ENCODE results near the gene WTIP. TPM values are rescaled to one million over a fixed set of nuclear protein-coding genes. Genes with fewer than 3 reads are reported as not detected.
"Not testable (repeated sequence)": the region's sequence is repeated elsewhere in the genome, so short reads cannot be mapped to it uniquely, and the experiment has no call there.

Gene WTIP
- total RNA-seq, 1 donor: 21.8 TPM

DNA sequence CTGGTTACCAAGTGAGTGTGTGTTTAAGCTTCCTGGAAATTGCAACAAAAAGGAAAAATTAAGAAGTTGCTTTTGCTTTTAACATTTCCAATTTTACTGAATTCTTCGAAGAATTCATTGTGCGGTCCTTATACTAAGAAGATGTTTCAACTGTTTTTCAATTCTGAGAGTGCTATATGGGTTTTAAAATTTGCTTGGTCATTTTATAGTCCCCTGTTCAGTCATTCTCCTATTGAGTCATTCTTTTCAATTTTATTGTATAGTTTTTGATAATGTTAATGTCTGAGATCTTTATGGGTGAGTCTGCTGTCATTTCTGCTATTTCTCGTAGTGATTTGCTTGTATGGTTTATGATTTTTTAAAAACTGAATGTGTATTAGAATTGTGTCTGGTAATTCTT, 26.9 kb upstream of the WTIP start:
- DNase-seq (ENCODE audit: low read depth): no peak
- TF ChIP-seq, protein P1, sequence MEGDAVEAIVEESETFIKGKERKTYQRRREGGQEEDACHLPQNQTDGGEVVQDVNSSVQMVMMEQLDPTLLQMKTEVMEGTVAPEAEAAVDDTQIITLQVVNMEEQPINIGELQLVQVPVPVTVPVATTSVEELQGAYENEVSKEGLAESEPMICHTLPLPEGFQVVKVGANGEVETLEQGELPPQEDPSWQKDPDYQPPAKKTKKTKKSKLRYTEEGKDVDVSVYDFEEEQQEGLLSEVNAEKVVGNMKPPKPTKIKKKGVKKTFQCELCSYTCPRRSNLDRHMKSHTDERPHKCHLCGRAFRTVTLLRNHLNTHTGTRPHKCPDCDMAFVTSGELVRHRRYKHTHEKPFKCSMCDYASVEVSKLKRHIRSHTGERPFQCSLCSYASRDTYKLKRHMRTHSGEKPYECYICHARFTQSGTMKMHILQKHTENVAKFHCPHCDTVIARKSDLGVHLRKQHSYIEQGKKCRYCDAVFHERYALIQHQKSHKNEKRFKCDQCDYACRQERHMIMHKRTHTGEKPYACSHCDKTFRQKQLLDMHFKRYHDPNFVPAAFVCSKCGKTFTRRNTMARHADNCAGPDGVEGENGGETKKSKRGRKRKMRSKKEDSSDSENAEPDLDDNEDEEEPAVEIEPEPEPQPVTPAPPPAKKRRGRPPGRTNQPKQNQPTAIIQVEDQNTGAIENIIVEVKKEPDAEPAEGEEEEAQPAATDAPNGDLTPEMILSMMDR (IDR thresholded peaks at IDR 0.05; ENCODE audit: insufficient read depth, low read length): no peak
- no peak overlapping the region for H3K4me3 ChIP-seq (ENCODE audit: low read depth, low read length)

DNA sequence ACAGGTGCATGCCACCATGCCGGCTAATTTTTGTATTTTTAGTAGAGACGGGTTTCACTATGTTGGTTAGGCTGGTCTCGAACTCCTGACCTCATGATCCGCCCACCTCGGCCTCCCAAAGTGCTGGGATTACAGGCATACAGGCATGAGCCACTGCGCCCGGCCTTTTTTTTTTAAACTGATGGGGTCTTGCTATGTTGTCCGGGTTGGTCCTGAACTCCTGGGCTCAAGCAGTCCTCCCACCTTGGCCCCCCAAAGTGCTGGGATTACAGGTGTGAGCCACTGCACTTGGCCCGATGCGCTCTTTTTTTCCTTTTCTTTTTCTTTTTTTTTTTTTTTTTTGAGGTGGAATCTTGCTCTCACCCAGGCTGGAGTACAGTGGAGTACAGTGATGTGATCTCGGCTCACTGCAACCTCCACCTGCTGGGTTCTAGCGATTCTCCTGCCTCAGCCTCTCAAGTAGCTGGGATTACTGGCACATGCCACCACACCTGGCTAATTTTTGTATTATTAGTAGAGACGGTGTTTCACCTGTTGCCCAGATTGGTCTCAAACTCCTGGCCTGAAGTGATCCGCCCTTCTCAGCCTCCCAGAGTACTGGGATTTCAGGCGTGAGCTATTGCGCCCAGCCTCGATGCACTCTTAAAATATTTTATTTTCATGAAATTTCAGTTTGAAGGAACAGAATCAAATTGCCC, 25.6 kb upstream of the WTIP start:
- DNase-seq (ENCODE audit: low read depth); H3K4me3 ChIP-seq (ENCODE audit: low read depth, low read length): not testable (repeated sequence)

DNA sequence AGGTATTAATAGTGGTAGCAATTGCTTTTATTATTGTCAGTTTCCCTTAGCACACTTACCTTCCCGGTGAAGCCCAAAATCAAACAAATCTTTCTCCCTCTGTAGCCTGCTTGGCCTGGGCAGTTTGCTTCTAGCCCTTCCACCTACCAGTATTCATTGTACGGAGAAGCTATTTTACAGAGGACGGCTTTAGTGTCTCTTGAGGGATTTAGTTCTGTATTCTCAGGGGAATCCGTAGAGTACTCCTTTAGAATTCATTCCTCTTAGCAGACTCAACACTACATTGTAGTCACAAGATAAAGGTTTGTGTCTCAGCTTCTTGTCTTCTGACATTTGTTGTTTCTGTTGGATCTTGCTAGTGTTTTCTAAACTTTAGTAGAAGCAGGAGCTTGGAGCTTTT, 24.1 kb upstream of the WTIP start:
- no peak overlapping the region for H3K4me3 ChIP-seq (ENCODE audit: low read depth, low read length)
- no peak for DNase-seq (ENCODE audit: low read depth)
- TF ChIP-seq, protein P1 (IDR thresholded peaks at IDR 0.05; ENCODE audit: insufficient read depth, low read length): no peak

DNA sequence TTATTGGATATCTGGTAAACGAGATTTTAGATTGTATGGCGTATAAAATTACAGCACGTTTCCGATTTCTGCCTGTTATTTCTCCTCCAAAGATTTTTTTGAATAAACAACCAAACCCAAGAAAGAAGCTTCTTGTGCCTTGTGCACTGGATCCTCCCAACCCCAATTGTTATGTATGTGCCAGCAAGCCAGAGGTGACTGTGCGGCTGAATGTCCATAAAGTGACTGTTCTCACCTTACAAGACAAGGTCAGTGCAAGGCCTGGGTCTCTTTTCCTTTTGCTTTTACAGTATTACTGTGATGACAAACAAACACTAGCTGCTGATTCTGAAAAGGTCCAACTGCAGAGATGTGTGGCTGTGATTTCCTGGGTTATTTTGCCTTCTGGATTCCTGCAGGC, 22.9 kb upstream of the WTIP start:
- TF ChIP-seq, protein P1 (IDR thresholded peaks at IDR 0.05; ENCODE audit: insufficient read depth, low read length): no peak
- H3K4me3 ChIP-seq (ENCODE audit: low read depth, low read length): no peak overlapping the region
- no peak for DNase-seq (ENCODE audit: low read depth)

DNA sequence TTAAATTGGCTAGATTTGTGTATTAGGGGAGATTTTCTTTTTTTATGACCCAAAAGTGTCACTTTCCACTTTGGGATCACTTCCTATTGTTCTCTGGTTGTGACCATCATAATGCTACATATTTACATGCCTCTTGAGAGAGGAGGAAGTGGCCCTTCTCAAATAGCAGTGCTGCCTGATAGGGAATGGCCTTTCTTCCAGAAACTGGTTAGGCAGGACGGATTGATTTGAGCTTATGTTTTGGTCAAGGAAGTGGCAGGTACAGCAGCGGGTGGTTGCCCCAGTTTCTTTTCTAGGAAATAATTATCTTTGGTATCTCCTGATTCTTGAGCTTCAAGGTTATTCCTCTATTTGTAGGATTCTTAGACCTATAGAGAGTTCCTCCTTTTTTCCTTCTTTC, 21.9 kb upstream of the WTIP start:
- H3K4me3 ChIP-seq (ENCODE audit: low read depth, low read length): no peak overlapping the region
- TF ChIP-seq, protein P1 (IDR thresholded peaks at IDR 0.05; ENCODE audit: insufficient read depth, low read length): no peak
- DNase-seq (ENCODE audit: low read depth): no peak

DNA sequence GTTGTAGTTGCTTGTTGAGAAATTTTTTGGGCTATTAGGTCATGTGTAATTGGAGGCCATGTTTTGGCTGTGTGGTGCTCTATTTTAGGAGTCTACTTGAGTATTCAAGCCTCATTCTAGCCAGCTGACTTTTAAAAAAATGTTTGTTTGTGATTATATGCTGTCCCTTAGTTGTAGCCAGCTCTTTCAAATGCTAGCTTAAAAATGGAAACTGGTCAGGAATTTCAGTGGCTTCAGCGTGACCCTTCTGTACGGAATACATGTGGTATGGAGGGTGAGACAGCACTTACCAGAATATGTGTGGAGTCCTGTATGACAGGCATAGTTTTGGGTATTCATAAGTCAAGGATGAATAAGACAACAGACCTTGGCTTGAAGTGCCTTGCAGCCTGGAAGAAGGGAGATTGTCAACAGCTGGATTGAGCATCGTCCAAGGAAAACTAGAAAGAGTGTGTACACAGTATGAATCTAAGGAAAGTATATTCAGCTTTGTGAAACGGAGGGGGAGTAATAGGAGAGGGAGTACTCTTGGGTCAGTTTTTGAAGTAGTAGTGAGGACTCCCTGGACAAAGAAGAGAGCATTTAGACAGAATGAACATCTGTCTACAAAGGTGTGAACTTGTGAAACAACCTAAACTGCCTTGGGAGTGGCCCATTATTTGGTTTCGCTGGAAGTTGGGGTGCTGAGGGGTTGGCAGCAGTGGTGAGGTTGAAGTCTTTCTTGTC, 20.0 kb upstream of the WTIP start:
- peak; percentile 69 for DNase-seq (ENCODE audit: low read depth)
- TF ChIP-seq, protein P1 (IDR thresholded peaks at IDR 0.05; ENCODE audit: insufficient read depth, low read length): no peak
- H3K4me3 ChIP-seq (ENCODE audit: low read depth, low read length): no peak overlapping the region

DNA sequence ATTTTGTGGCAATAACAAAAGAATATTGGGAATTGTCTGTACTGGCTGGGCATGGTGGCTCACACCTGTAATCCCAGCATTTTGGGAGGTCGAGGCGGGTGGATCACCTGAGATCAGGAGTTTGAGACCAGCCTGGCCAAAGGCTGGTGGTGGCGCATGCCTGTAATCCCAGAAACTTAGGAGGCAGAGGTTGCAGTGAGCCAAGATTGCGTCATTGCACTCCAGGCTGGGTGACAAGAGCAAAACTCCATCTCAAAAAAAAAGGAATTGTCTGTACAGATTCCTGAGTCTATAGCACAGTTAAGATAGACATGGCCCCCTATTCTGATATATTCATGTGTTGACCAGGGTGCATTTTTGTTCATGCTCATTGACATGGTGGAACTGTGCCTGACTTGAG, 16.8 kb upstream of the WTIP start:
- DNase-seq (ENCODE audit: low read depth); H3K4me3 ChIP-seq (ENCODE audit: low read depth, low read length): not testable (repeated sequence)

DNA sequence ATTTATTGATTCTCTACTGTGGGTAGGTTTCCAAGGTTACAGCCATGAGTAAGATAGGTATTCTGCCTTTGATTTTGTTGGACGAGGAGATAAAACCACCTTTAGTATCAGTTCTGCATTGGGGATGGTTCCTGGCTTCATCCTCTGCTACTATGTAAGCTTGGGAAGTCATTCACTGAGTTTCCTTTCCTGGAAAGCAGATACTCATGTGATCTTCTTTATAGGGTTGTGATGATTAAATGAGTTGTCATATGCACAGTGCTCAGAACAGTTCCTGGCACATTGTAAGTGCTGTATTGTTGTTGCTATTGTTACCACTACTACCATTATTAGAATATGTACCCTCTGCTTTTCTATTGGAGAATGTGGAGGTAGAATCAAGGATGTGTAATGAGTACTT, 13.1 kb upstream of the WTIP start:
- DNase-seq (ENCODE audit: low read depth): no peak
- TF ChIP-seq, protein P1 (IDR thresholded peaks at IDR 0.05; ENCODE audit: insufficient read depth, low read length): no peak
- no peak overlapping the region for H3K4me3 ChIP-seq (ENCODE audit: low read depth, low read length)

DNA sequence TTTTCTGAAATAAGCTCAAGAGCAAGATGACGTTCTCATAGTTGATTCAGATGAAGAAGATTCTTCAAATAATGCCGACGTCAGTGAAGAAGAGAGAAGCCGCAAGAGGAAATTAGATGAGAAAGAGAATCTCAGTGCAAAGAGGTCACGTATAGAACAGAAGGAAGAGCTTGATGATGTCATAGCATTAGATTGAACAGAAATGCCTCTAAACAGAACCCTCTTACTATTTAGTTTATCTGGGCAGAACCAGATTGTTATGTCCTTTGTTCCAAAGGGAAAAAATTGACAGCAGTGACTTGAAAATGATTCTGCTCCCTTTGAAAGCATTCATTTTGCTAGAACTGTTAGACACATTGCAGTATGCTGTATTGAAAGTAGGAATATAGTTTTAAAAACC, 12.5 kb upstream of the WTIP start:
- DNase-seq (ENCODE audit: low read depth): not testable (repeated sequence)

More for the DNA sequence above, 12.5 kb upstream of the WTIP start:
- H3K4me3 ChIP-seq (ENCODE audit: low read depth, low read length): not testable (repeated sequence)

Data from fibroblast of the aortic adventitia (primary cell).